A673 (cell line): ENCODE measurements around the gene PIP5K1A.

ENCODE experiments used
- CTCF ChIP-seq: fragments of 300-800, 200-600 bp; sonication (generic); conservative IDR thresholded peaks from 2 replicates; pipeline ENCODE4 v1.5.1; 2017; ENCODE audit warnings: low read depth, mild to moderate bottlenecking, antibody characterized with exemption, low read length, moderate library complexity, mixed read lengths
- EZH2 ChIP-seq: fragments of 200-600 bp; sonication (generic); IDR thresholded peaks from 2 replicates; pipeline ENCODE4 v1.6.1; 2017; ENCODE audit warnings: borderline replicate concordance, low read depth, mild to moderate bottlenecking, mixed read lengths, antibody characterized with exemption, low read length; ENCODE audit not compliant: poor library complexity, severe bottlenecking

- no peak for TF ChIP-seq CTCF
- no peak for TF ChIP-seq EZH2
Observed at GRCh38 chr1:151238467-151238739, 40.1 kb downstream of the PIP5K1A start.
